GM12801 (cell line): ENCODE data around the gene NFATC4.

Experiments
- CTCF ChIP-seq: IDR thresholded peaks from one replicate; pipeline ENCODE4 v1.5.1; 2011; ENCODE audit warnings: control low read depth; ENCODE audit not compliant: insufficient read length; ENCODE audit errors: extremely low read depth

The NFATC4 gene

GRCh38 chr14:24340606-24341005 lies 27.4 kb upstream of the NFATC4 start:
- no peak for TF ChIP-seq CTCF

GRCh38 chr14:24342889-24343288 lies 25.1 kb upstream of the NFATC4 start:
- no peak for TF ChIP-seq CTCF

- TF ChIP-seq CTCF: no peak
Observed at GRCh38 chr14:24343795-24344660, 24.0 kb upstream of the NFATC4 start.

GRCh38 chr14:24347134-24347533 lies 20.9 kb upstream of the NFATC4 start:
- no peak for TF ChIP-seq CTCF

GRCh38 chr14:24348186-24348585 lies 19.8 kb upstream of the NFATC4 start:
- TF ChIP-seq CTCF: no peak

- TF ChIP-seq CTCF: no peak
Observed at GRCh38 chr14:24349742-24350141, 18.2 kb upstream of the NFATC4 start.

- TF ChIP-seq CTCF: no peak
Observed at GRCh38 chr14:24351517-24351916, 16.5 kb upstream of the NFATC4 start.
